OCI-LY1 (cell line): ENCODE data around the gene FLT3.

Source experiments
- CTCF ChIP-seq: fragments of 200-600 bp; sonication (generic), shearing (Covaris generic); IDR thresholded peaks from 2 replicates; pipeline ENCODE4 v1.5.1; 2017; ENCODE audit warnings: mild to moderate bottlenecking, antibody characterized with exemption, low read length, moderate library complexity, mixed read lengths
- EZH2 ChIP-seq: fragments of 200-600 bp; sonication (generic), shearing (Covaris generic); IDR thresholded peaks from 2 replicates; pipeline ENCODE4 v1.8.0; 2017; ENCODE audit warnings: borderline replicate concordance, mixed run types, mild to moderate bottlenecking, antibody characterized with exemption, low read length, moderate library complexity, mixed read lengths

DNA sequence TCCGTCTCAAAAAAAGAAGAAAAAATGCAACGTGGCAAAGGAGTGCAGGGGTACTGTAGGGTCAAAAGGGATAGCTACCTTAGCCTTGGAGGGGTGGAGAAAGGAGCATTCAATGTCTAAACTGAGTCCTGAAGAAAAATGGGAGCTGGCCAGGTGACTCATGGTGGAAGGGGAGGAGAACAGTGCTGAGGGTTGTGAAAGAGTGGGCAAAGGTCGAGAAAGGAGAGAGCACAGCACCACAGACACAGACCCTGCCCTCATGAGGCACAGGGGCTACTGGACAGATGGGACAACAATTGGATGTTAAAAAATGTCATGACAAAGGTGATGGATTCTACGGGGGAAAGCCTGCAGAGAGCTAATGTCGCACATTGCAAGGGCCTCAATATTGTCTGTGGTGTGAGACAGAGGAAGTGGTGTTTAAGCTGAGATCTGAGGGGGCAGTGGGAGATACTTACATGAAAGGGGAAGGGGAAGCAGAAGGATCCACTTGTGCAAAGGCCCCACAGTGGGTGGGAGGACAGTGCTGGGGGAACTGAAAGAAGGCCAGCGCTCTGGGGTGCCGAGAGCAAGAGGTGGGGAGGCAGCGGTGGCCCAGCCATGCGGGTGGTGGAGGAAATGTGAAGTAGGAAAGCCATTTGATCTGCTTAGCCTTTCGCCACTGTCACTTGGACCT, 69.0 kb downstream of the FLT3 start:
- no peak for TF ChIP-seq CTCF
- no peak for TF ChIP-seq EZH2
